Upper lobe of right lung (tissue), 1 donor: ENCODE data around the gene SLC66A1. TPM values are rescaled to one million over a fixed set of nuclear protein-coding genes. Genes with fewer than 3 reads are reported as not detected.

ENCODE experiments used
- ATAC-seq: fragments of 200-7000 bp; cut with Tn5 transposase; one replicate; pipeline ENCODE4 v1.9.1; 2020; ENCODE audit warnings: mild to moderate bottlenecking, moderate library complexity
- DNase-seq: peaks from one replicate; pipeline ENCODE4 v3.0.0-alpha.2; 2020
- H3K27ac ChIP-seq: fragments of 200-600 bp; one replicate; pipeline ENCODE4 v1.8.0; 2022
- H3K27me3 ChIP-seq: fragments of 200-600 bp; one replicate; pipeline ENCODE4 v1.8.0; 2022; ENCODE audit warnings: mild to moderate bottlenecking
- H3K36me3 ChIP-seq: fragments of 200-600 bp; one replicate; pipeline ENCODE4 v1.8.0; 2022
- H3K4me1 ChIP-seq: fragments of 200-600 bp; one replicate; pipeline ENCODE4 v1.8.0; 2022
- H3K4me3 ChIP-seq: fragments of 200-600 bp; one replicate; pipeline ENCODE4 v1.8.0; 2022; ENCODE audit warnings: mild to moderate bottlenecking
- H3K9me3 ChIP-seq: fragments of 200-600 bp; one replicate; pipeline ENCODE4 v1.8.0; 2022
- CTCF ChIP-seq: fragments of 200-600 bp; IDR thresholded peaks from one replicate; pipeline ENCODE4 v1.8.0; 2022; ENCODE audit warnings: antibody characterized with exemption
- intact Hi-C: fragments of 100-400 bp; cut with DNase I; formaldehyde crosslinking; loops from one replicate; pipeline ENCODE4 v1.11.0; 2022
- total RNA-seq: library from RNA; stranded (reverse); fragmentation: NEBNext Ultra II Directional; extraction: Animal tissue kit (Norgen Biotek cat#: 25700); gene quantifications from one replicate; pipeline ENCODE4 v1.2.1, GENCODE V29; 2021
- donor health status: DM: no; HTN: yes; CAD: no; lungs with severe emphysema.

The SLC66A1 gene
- total RNA-seq, 1 donor from 2014 or later: 20.9 TPM

- Histone ChIP-seq H3K4me1 (peaks cover 27% of the 10 kb centered on the region), H3K4me3 (no peak overlapping the region), H3K36me3 (peaks cover 18% of the 10 kb centered on the region), H3K27me3 (no peaks in the 10 kb centered on the region), H3K27ac (no peak overlapping the region), H3K9me3 (no peaks in the 10 kb centered on the region)
- ATAC-seq: peak; percentile 84
- DNase-seq: no peak
- intact Hi-C loops: no loop called here
- TF ChIP-seq CTCF: no peak
Observed at GRCh38 chr1:19360843-19361610, 48.9 kb downstream of the SLC66A1 start.

GRCh38 chr1:19361611-19362147 is 49.6 kb downstream of the SLC66A1 start:
- no peaks in the 10 kb centered on the region for H3K9me3 ChIP-seq
- peak; percentile 13 for ATAC-seq
- intact Hi-C loops: no loop called here
- H3K36me3 ChIP-seq: peaks cover 12% of the 10 kb centered on the region
- H3K4me3 ChIP-seq: no peak overlapping the region
- H3K27me3 ChIP-seq: no peaks in the 10 kb centered on the region
- no peak for TF ChIP-seq CTCF
- no peak for DNase-seq
- peaks cover 27% of the 10 kb centered on the region for H3K4me1 ChIP-seq
- peak overlapping the region; percentile 36 for H3K27ac ChIP-seq

GRCh38 chr1:19363536-19364152 is 51.5 kb downstream of the SLC66A1 start:
- Histone ChIP-seq H3K4me1 (peaks cover 32% of the 10 kb centered on the region), H3K36me3 (peaks cover 5% of the 10 kb centered on the region), H3K4me3 (no peak overlapping the region), H3K9me3 (no peaks in the 10 kb centered on the region), H3K27me3 (no peaks in the 10 kb centered on the region), H3K27ac (no peak overlapping the region)
- DNase-seq: no peak
- no peak for ATAC-seq
- no peak for TF ChIP-seq CTCF
- intact Hi-C loops: no loop called here

DNA sequence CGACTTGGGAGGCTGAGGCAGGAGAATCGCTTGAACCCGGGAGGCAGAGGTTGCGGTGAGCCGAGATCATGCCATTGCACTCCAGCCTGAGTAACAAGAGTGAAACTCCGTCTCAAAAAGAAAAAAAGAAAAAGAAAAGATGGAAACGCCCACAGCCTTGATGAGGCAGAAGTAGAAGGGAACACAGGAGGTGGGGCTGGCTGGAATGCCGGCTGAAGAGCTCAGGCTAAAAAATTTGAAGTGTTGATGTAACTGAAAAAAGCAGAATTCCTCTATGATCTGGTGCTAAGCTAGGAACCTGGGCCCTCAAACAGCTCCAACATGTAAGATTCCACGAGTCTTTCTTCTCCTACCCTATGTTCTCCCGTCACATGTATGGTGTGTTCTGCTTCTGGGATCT is 53.6 kb downstream of the SLC66A1 start:
- Histone ChIP-seq H3K4me3 (no peak overlapping the region), H3K4me1 (peaks cover 34% of the 10 kb centered on the region), H3K27ac (no peak overlapping the region), H3K27me3 (no peaks in the 10 kb centered on the region), H3K9me3 (no peaks in the 10 kb centered on the region), H3K36me3 (peaks cover 5% of the 10 kb centered on the region)
- DNase-seq: no peak
- ATAC-seq: peak; percentile 29
- intact Hi-C loops: no loop called here
- no peak for TF ChIP-seq CTCF

DNA sequence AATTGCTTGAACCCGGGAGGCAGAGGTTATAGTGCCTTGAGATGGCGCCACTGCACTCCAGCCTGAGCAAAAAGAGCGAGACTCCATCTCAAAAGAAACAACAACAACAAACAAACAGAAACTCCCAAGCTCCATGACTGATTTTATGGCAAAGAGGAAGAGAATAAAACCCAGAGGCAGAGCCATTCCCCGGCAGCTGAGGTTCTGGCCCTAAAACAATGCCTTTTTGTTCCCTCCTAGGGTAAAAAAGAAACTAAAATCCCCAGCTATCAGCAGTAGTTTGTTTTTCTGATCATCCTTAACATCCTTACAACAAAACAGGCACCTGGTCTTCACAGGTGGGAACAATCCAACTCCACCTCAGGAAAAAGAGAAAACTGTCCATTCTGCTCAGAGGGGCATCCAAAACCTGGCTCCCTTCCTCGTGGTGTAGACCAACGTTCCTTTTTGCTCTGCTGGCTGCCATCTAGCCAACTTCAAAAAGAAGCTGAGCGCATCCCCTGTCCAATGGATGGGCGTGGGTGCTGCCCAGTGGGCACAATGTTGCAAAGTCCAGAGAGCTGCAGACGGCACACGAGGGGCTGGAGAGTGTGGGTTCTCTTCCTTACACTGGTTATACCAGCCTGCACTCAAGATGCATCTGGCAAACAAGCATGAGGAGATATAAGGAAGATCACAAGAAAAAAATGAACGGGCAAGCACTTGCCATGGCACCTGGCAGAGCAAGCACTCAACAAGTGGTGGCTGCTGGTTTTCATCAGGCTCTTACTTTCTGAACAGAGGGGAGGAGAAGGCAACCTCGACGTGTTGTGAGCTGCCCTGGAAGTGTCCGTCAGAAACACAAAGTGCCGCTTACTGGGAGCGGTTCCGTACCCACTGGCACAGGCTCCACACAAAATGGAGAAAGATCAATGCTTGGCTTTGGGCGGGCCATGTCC is 54.7 kb downstream of the SLC66A1 start:
- Histone ChIP-seq H3K4me3 (no peak overlapping the region), H3K9me3 (no peaks in the 10 kb centered on the region), H3K27me3 (no peaks in the 10 kb centered on the region), H3K4me1 (peaks cover 28% of the 10 kb centered on the region), H3K36me3 (peaks cover 10% of the 10 kb centered on the region), H3K27ac (peak overlapping the region; percentile 7)
- no peak for TF ChIP-seq CTCF
- intact Hi-C loops: no loop called here
- no peak for DNase-seq
- ATAC-seq: no peak
